GM19240 (cell line): ENCODE measurements around the gene OTUD6A.
"Not testable (repeated sequence)": the region's sequence is repeated elsewhere in the genome, so short reads cannot be mapped to it uniquely, and the experiment has no call there.

Experiments
- DNase-seq: peaks from one replicate; pipeline ENCODE4 v3.0.0; 2011; ENCODE audit warnings: low spot score; ENCODE audit not compliant: insufficient read length

OTUD6A gene

GRCh38 chrX:70044541-70045245 is 17.6 kb upstream of the OTUD6A start:
- no peak for DNase-seq

GRCh38 chrX:70046978-70047377 is 15.3 kb upstream of the OTUD6A start:
- no peak for DNase-seq

- DNase-seq, result no peak
Measured at GRCh38 chrX:70049406-70049805, 12.9 kb upstream of the OTUD6A start.

GRCh38 chrX:70049925-70050324 is 12.3 kb upstream of the OTUD6A start, which contains the start of gene AWAT2:
TSS of gene AWAT2 (minus strand) at chrX:70049938. CDS start at chrX:70049932, 6 bp downstream.
- DNase-seq, result no peak

GRCh38 chrX:70052895-70053615 is 9.2 kb upstream of the OTUD6A start:
- DNase-seq, result no peak

GRCh38 chrX:70054391-70054790 is 7.9 kb upstream of the OTUD6A start:
- DNase-seq, result no peak

DNA sequence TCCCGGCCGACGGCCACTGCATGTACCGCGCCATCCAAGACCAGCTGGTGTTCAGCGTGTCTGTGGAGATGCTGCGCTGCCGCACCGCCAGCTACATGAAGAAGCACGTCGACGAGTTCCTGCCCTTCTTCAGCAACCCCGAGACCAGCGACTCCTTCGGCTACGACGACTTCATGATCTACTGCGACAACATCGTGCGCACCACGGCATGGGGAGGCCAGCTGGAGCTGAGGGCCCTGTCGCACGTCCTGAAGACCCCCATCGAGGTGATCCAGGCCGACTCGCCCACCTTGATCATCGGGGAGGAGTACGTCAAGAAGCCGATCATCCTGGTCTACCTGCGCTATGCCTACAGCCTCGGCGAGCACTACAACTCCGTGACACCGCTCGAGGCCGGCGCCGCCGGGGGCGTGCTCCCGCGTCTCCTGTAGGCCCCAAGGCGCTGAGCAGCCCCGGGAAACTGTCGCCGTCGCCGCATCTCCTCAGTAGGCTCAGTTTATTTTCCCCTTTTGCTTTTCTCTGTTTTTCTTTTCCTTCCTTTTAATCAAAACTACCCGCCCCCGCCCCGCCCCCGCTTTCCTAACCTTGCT is 799 bp downstream of the OTUD6A start:
- DNase-seq, result no peak

DNA sequence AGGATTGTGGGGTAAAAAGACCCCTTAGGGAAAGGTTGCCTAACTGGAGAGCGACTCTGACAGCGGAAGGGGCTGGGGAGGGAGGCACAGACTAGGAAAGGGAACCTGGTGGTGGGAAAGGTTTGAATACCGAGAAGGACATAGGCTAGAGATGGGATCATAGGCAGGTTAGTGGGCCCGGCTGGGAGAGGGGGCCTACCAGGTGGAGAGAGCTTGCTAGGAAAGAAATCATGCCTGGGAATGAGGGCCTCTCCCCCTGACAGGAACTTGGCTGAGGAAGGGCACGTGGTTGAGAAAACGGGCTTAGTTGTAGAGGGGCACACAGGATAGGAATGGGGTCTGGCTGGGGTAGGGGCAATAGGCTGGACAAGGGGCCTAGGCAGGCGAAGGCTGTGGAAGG is 4.4 kb downstream of the OTUD6A start:
- no peak for DNase-seq

GRCh38 chrX:70079297-70079696 is 17.0 kb downstream of the OTUD6A start:
- no peak for DNase-seq

GRCh38 chrX:70079870-70080269 is 17.6 kb downstream of the OTUD6A start:
- no peak for DNase-seq

GRCh38 chrX:70082723-70083122 is 20.5 kb downstream of the OTUD6A start:
- no peak for DNase-seq

DNA sequence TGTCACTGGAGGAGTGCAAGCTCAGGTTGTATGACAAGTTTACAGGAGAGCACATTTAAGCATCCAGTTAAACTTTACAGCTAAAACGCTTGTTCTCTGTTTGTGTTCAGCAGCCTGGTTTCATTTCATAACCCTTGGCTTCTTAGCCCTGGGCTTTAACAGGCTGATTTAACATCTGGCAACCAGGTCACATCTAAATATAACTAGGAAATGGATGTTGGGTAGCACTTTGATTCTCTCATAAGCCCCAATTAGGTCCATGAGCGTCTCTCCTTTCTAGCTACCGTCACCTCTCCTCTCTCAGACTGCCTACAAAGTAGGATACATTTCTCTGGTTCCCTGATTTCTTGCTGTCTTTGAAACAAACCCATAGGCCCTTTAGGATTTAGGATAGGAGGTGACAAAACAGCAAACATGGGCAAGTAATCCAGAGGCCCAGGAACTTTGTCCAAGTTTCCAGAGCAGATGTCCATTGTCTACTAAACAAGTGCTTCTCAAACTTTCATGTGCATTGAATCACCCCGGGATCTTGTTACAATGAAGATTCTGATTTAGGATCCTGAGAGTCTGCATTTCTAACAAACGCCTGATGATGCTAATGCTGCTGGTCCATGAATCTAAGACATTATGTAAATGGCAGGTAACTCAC is 22.5 kb downstream of the OTUD6A start:
- no peak for DNase-seq

- no peak for DNase-seq
Measured at GRCh38 chrX:70087857-70088630, 25.8 kb downstream of the OTUD6A start.

DNA sequence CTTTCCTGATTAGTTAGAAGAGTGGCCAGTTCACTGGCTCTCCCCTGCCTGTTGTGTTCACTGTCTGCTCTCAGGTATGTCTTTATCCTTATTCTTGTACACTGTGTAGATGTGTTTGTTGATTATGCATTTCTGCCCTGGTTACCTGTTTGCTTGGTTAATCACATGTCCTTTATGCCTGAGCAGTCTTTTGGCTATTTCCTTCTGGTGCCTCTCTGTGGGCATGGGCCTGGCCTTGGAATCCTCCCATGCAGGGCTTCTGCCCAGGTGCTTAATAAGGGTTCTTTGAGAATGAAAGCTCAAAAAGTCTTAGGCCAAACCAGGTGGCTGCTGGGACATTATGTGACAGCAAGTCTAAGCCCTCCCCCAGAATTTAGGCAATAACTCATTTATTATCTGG is 26.5 kb downstream of the OTUD6A start:
- DNase-seq, result no peak

GRCh38 chrX:70089604-70090297 is 27.5 kb downstream of the OTUD6A start:
- no peak for DNase-seq

DNA sequence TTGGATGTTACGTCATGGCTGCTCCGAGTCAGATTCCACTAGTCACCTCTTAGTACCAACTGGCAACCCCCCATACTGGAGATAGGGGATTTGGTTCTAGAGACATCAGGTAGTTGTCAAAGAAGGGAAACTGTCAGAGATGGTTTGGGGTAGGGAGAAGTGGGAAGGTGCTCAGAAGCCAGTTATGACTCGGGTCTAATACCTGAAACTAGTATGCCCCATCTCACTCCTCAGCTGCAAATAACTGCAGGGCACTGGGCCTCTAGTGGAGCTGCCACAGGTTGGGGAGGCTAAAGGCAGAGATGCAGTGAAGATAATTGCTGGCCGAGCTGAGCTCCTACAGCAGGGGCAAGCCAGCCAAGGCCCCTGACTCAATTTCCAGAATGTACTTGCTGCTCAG is 30.0 kb downstream of the OTUD6A start:
- DNase-seq, result no peak

DNA sequence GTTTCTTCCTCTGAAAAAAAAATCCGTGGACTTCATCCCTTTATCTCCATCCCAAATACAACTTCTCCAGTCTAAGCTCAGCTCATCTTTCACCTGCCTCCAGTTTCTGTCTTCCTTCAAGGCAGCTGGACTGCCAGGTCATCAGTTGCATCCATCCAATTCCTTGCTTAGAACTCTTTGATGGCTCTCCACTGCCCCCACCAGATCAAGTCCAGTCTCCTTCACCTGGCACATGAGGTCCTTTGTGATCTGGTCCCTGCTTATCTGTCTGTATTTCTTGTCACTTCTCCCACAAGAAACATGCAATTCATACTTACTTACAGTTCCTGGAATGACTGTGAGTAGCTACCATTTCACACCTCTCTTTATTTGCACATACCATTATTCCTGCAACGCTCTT is 33.8 kb downstream of the OTUD6A start:
- no peak for DNase-seq

DNA sequence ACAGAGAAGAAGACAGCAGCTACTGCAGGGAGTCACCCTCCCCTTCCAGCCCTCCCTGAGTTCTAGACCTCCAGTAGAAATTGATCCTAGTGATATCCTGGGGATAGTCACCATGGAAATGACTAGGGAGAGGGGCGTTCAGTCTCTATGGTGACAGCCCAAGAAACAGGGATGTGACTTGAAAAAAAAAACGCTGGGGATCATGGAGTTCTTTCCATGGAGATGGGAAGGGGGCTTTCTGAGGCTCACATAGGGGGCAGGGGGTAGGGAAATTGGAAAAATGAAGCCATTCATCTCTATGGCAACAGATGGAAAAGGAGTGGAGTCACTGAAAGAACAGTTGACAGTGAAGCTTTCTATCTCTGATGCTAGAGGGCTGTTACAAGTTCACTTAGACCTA is 43.0 kb downstream of the OTUD6A start:
- DNase-seq, result no peak

DNA sequence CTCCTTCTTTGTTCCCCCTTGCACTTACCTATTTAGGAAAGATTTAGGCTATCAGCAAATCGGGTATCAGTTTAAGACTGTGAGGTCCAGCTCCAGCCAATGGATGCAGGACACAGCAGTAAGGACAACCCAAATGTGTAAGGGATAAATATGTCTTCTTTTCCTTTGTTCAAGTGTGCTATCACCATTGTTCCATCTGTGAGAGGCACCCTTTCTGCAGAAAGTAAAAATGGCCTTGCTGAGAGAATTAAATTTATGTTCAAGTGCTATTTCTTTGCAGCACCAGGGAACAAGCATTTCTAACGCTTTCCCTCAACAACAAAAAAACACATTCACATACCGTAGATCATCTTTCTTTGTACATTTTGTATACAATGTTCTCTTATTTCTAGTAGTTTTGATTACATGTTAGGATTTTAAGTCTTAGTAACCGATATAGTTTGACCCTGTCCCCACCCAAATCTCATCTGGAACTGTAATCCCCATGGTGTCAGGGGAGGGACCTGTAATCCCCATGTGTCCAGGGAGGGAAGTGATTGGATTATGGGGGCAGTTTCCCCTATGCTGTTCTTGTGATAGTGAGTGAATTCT is 49.3 kb downstream of the OTUD6A start:
- DNase-seq, result not testable (repeated sequence)
